HS-5 (cell line): ENCODE results near the gene ALG2.

Experiments
- DNase-seq: peaks from one replicate; pipeline ENCODE4 v3.0.0-alpha.2; 2012; ENCODE audit warnings: low read depth

Gene ALG2

DNA sequence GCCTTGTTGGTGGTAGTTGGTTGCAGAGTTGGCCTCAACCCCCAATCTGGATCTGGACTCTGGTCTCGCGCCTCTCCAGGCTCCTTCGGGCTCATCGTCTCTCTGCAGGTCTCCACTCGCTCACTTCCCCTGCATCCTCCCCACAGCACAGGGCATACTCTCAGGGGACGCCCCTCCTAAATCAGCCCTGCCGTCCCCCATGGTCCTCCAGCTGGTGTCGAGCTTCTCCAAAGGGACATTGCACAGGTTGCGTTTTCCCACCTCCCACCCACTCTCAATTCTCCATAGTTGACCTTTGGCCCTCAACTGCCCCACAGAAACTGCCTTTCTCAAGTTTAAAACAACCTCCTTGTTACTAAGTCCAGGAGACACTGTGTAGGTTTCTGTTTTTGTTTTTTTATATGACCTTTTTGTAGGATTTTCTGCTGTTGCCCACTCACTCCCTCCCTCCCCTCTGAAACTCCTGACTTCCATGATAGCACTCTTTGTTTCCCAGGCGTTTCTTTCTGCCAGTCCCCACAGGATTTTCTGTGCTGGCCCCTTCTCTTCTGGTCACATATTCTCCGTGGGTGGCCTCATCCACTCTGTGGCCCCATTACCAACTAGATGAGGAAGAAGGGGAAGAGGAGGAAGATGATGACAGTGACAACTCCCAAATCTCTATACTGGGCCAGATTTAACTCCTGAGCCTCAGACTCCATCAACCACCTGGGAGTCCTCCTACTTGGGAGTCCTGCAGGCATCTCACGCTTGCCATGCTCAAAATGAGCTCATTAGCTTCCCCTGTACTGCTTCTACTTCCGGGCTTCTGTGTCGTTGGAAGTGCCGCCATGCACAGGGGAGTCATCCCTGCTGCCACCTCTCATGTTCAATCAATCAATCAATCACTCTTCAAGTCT, 50.3 kb downstream of the ALG2 start:
- DNase-seq = no peak

- no peak for DNase-seq
These were observed 51.6 kb downstream of the ALG2 start for GRCh38 chr9:99169982-99170761.

- DNase-seq = no peak
These were observed 52.7 kb downstream of the ALG2 start for GRCh38 chr9:99169086-99169485.

GRCh38 chr9:99167694-99168093, 54.0 kb downstream of the ALG2 start:
- DNase-seq = no peak

- DNase-seq = no peak
These were observed 54.6 kb downstream of the ALG2 start for GRCh38 chr9:99167119-99167518.
